Upper lobe of left lung (tissue), 6 donors: ENCODE data around the gene KCTD4. TPM values are rescaled to one million over a fixed set of nuclear protein-coding genes. Genes with fewer than 3 reads are reported as not detected.

Experiments used
- ATAC-seq, 2 donors: fragments of 200-7000 bp; cut with Tn5 transposase; one replicate each; pipeline ENCODE4 v1.9.1; 2022; ENCODE audit warnings: mild to moderate bottlenecking in 2 of 2, moderate library complexity in 2 of 2; ENCODE audit not compliant: low FRiP score in 2 of 2
- DNase-seq, 2 donors: peaks; one replicate each; pipeline ENCODE4 v3.0.0-alpha.2; 2019 to 2020
- H3K27ac ChIP-seq, 4 donors: fragments of 200-600 bp; sonication (generic); one replicate each; pipeline ENCODE4 v1.5.1; 2016 to 2019
- H3K27me3 ChIP-seq, 4 donors: fragments of 200-600 bp; sonication (generic); one replicate each; pipeline ENCODE4 v1.5.1; 2017 to 2019
- H3K36me3 ChIP-seq, 4 donors: fragments of 200-600 bp; sonication (generic); one replicate each; pipeline ENCODE4 v1.5.1; 2016 to 2019
- H3K4me1 ChIP-seq, 4 donors: fragments of 200-600 bp; sonication (generic); one replicate each; pipeline ENCODE4 v1.5.1; 2018 to 2019
- H3K4me3 ChIP-seq, 4 donors: fragments of 200-600 bp; sonication (generic); one replicate each; pipeline ENCODE4 v1.5.1; 2017 to 2019; ENCODE audit warnings: mild to moderate bottlenecking in 2 of 4, moderate library complexity in 1 of 4
- H3K9me3 ChIP-seq, 4 donors: fragments of 200-600 bp; sonication (generic); one replicate each; pipeline ENCODE4 v1.5.1; 2018 to 2019
- EP300 ChIP-seq, 4 donors: sonication (generic); formaldehyde crosslinking; IDR thresholded peaks; one replicate each; pipeline ENCODE4 v1.5.1; 2017; ENCODE audit warnings: antibody characterized with exemption in 4 of 4, control low read depth in 2 of 4
- POLR2A ChIP-seq, 4 donors: fragments of 450-650 bp; IDR thresholded peaks; one replicate each; pipeline ENCODE4 v1.5.1; 2016 to 2017; ENCODE audit warnings: antibody characterized with exemption in 4 of 4, mild to moderate bottlenecking in 2 of 4
- POLR2AphosphoS5 ChIP-seq, 2 donors: sonication (generic); formaldehyde crosslinking; IDR thresholded peaks; one replicate each; pipeline ENCODE4 v1.5.1; 2017; ENCODE audit warnings: antibody characterized with exemption in 2 of 2
- WGBS, 2 donors: methylation state at CpG; one replicate each; pipeline ENCODE4 v1.1.5; 2017 to 2018; 5-methylcytosine and 5-hydroxymethylcytosine counted together
- total RNA-seq, 6 donors: library from RNA; depleted of rRNA in 4 of 6; stranded (reverse); fragments of >200 nt in 4 of 6; gene quantifications; one replicate each; pipeline versions ENCODE4 v1.1.0 to v1.2.1, GENCODE V29; 2016 to 2021
- TF ChIP-seq, protein P1 (sequence below), 6 experiments: fragments of 450-650 bp in 4 of 6; fragments of 200-600 bp in 2 of 6; sonication (generic) in 2 of 6; IDR thresholded peaks; one replicate each; pipeline ENCODE4 v1.5.1; 2016 to 2019; ENCODE audit warnings: antibody characterized with exemption in 6 of 6
- donor health status: DM: no; HTN: no; CAD: no; lungs with moderate emphysema.
- donor health status: DM: no; HTN: yes; CAD: no; lungs with severe emphysema.

The KCTD4 gene
- total RNA-seq, 6 donors from 2014 or later, result not detected

DNA sequence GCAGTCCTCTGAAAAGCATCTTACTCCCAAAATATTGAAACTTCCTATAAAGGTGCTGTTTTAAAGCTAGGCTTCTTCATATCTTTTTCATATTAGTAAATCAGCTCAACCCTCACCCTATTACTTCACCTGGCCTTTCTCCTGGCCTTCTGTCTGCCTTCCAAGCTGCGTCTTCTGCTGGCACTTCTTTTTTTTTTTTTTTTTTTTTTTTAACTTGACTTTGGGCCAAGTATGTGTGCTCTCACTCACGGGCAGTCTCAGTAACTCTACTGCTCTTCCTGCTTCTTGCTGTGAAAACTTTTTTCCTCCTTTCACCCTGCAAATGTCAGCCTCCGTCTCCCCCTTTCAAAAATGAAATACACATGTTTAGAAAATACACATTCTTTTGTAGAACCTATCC is 41.2 kb upstream of the KCTD4 start:
- TF ChIP-seq EP300 (IDR thresholded peaks at IDR 0.05) (no peak), POLR2A (IDR thresholded peaks at IDR 0.05) (no peak), POLR2AphosphoS5 (IDR thresholded peaks at IDR 0.05) (no peak)
- TF ChIP-seq, protein P1, sequence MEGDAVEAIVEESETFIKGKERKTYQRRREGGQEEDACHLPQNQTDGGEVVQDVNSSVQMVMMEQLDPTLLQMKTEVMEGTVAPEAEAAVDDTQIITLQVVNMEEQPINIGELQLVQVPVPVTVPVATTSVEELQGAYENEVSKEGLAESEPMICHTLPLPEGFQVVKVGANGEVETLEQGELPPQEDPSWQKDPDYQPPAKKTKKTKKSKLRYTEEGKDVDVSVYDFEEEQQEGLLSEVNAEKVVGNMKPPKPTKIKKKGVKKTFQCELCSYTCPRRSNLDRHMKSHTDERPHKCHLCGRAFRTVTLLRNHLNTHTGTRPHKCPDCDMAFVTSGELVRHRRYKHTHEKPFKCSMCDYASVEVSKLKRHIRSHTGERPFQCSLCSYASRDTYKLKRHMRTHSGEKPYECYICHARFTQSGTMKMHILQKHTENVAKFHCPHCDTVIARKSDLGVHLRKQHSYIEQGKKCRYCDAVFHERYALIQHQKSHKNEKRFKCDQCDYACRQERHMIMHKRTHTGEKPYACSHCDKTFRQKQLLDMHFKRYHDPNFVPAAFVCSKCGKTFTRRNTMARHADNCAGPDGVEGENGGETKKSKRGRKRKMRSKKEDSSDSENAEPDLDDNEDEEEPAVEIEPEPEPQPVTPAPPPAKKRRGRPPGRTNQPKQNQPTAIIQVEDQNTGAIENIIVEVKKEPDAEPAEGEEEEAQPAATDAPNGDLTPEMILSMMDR (IDR thresholded peaks at IDR 0.05), result no peak
- 9 to 11% methylated on average over 3 of the region's 3 CpGs for WGBS, 2 donors
- no peaks in the 10 kb centered on the region for H3K27me3 ChIP-seq
- DNase-seq (no peak), ATAC-seq (peak in 1 of 2 donors; percentile 58)
- peaks cover 0 to 8% (median 6%) of the 10 kb centered on the region in 4 donors for H3K4me1 ChIP-seq
- H3K27ac ChIP-seq, result no peak overlapping the region
- H3K4me3 ChIP-seq, result no peak overlapping the region
- no peaks in the 10 kb centered on the region for H3K9me3 ChIP-seq
- peaks cover 0 to 2% (median 0%) of the 10 kb centered on the region in 4 donors for H3K36me3 ChIP-seq

DNA sequence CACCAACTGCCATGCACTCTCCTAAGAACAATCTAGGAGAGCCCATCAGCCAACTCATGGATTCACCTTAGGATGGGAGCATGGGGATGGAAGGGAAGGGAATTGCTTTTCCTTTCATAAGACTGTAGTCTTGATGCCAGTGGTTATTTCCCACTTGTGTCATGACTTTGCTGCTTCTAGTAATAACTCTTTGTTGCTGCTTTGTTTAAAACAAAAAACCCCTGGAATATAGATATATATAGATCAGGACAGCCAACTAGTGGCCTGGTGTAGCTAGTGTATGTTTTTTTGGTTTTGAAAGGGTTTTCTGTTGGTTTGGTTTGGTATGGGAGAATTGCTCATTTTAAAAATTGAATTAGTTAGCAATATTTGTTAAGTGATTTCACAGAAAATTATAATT is 39.3 kb upstream of the KCTD4 start:
- Histone ChIP-seq H3K9me3 (no peaks in the 10 kb centered on the region), H3K4me1 (peaks cover 0 to 8% (median 6%) of the 10 kb centered on the region in 4 donors), H3K4me3 (no peak overlapping the region), H3K27me3 (no peaks in the 10 kb centered on the region), H3K36me3 (peaks cover 0 to 2% (median 0%) of the 10 kb centered on the region in 4 donors), H3K27ac (no peak overlapping the region)
- no peak for TF ChIP-seq POLR2A (IDR thresholded peaks at IDR 0.05)
- ATAC-seq, result no peak
- no peak for DNase-seq

DNA sequence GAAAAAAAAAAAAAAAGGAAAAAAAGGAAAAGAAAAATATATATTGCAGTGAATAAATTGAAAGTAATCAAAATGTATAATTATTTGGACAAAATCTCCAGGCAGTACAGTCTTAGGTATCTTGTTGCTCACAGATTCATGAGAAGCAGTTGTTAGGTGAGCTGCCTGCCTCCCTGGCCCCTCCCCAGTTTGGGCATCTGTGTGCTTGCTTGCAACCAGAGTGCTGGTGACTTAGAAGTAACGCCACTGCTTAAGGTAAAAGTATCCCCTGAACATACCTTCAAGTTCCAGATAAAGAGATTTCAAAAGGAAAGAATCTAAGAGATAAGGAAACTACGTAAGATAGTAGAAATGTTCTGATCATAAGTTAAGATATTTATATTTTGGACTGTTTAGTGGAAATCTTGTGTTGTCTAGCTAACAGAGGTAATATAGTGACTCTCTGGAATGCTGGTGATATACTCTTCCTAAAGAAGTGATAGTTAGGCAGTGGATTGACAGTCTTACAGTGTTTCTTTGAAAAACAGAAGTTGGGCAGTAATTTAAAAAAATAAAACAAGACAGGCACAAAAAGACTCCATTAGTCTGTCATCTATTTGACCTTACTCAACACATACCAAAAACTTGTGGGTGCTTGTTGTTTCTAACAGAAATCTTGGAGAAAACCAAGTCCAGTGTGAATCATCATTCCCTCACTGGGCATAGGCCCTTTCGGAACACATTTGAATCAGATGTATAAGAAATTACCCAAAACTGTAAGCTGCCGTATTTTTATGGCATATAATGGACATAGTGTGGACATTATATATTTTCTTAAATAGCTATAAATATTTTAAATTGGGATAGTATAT is 38.3 kb upstream of the KCTD4 start:
- TF ChIP-seq POLR2A (IDR thresholded peaks at IDR 0.05), result no peak
- TF ChIP-seq, protein P1 (IDR thresholded peaks at IDR 0.05), result no peak
- TF ChIP-seq EP300 (IDR thresholded peaks at IDR 0.05), result no peak
- TF ChIP-seq POLR2AphosphoS5 (IDR thresholded peaks at IDR 0.05), result no peak
- 94 to 96% methylated on average over 4 of the region's 4 CpGs for WGBS, 2 donors
- peaks cover 0 to 8% (median 6%) of the 10 kb centered on the region in 4 donors for H3K4me1 ChIP-seq
- no peaks in the 10 kb centered on the region for H3K9me3 ChIP-seq
- DNase-seq, result no peak
- H3K36me3 ChIP-seq, result peaks cover 0 to 2% (median 0%) of the 10 kb centered on the region in 4 donors
- H3K27me3 ChIP-seq, result no peaks in the 10 kb centered on the region
- H3K27ac ChIP-seq, result no peak overlapping the region
- no peak overlapping the region for H3K4me3 ChIP-seq
- ATAC-seq, result no peak

DNA sequence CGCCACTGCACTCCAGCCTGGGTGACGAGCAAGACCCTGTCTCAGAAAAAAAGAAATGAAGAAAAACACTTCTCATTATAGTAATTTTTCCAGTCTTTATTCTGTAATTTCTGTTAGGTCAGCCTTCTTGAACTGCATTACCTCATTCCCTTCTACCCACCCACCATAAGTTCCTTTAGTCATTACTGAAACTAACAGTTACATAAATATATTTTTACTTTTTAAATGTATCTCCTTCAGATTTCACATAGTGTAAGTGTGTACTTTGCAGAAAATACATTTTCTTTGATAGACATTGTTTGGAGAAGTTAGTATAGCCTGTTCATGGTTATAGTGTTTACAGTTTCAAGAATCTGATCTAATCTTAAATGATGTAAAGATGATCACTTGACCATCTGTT is 31.7 kb upstream of the KCTD4 start:
- Histone ChIP-seq H3K27me3 (no peaks in the 10 kb centered on the region), H3K36me3 (no peaks in the 10 kb centered on the region), H3K9me3 (no peaks in the 10 kb centered on the region), H3K27ac (no peak overlapping the region), H3K4me1 (no peaks in the 10 kb centered on the region), H3K4me3 (no peak overlapping the region)
- TF ChIP-seq POLR2A (IDR thresholded peaks at IDR 0.05), result no peak
- no peak for TF ChIP-seq EP300 (IDR thresholded peaks at IDR 0.05)
- DNase-seq (no peak), ATAC-seq (no peak)
- WGBS, 2 donors, result 99 to 100% methylated on average over 2 of the region's 2 CpGs

DNA sequence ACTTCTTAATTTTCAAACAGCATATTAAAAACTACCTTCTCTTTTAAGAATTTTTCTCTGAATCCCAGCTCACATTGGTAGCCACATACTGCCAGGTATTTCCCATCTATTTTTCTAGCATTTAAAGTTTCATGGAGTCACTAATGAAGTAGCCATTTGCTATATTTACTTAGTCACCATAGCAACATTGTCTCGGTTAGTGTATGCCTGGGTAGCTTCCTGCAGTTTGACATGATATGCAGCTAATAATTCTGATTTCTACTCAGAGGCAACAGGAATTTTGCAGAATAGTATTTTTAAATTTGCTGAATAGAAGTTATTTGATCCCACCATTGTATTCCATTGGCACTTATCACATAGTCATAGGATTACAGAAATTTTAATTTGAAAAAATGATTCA is 30.9 kb upstream of the KCTD4 start:
- Histone ChIP-seq H3K4me3 (no peak overlapping the region), H3K36me3 (no peaks in the 10 kb centered on the region), H3K4me1 (no peaks in the 10 kb centered on the region), H3K27ac (no peak overlapping the region), H3K9me3 (no peaks in the 10 kb centered on the region), H3K27me3 (no peaks in the 10 kb centered on the region)
- WGBS, 2 donors, result 24 to 36% methylated on average over 1 of the region's 1 CpG
- DNase-seq (no peak), ATAC-seq (no peak)
- TF ChIP-seq, protein P1 (IDR thresholded peaks at IDR 0.05), result no peak
- TF ChIP-seq POLR2AphosphoS5 (IDR thresholded peaks at IDR 0.05), result no peak
- no peak for TF ChIP-seq POLR2A (IDR thresholded peaks at IDR 0.05)
- TF ChIP-seq EP300 (IDR thresholded peaks at IDR 0.05), result no peak

DNA sequence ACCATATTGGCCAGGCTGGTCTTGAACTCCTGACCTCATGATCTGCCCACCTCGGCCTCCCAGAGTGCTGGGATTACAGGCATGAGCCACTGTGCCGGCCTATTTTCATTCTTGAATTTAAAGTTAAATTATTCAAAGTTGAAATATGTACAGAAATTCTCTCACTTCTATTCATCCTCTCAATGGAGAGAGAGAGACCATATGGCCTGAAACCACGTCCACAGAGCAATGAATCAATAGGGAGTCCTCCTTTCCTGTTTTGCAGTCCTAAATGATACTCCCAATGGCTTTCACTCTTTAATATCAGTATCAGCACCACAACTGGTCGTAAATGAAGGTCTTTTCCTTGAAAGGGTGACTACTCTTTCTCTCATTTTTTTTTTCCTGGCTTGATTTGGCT is 30.5 kb upstream of the KCTD4 start:
- H3K4me1 ChIP-seq, result no peaks in the 10 kb centered on the region
- H3K9me3 ChIP-seq, result no peaks in the 10 kb centered on the region
- H3K27ac ChIP-seq, result no peak overlapping the region
- no peaks in the 10 kb centered on the region for H3K27me3 ChIP-seq
- ATAC-seq (no peak), DNase-seq (no peak)
- no peak overlapping the region for H3K4me3 ChIP-seq
- TF ChIP-seq POLR2AphosphoS5 (IDR thresholded peaks at IDR 0.05) (no peak), POLR2A (IDR thresholded peaks at IDR 0.05) (no peak), EP300 (IDR thresholded peaks at IDR 0.05) (no peak)
- TF ChIP-seq, protein P1 (IDR thresholded peaks at IDR 0.05), result no peak
- 94 to 99% methylated on average over 4 of the region's 4 CpGs for WGBS, 2 donors
- no peaks in the 10 kb centered on the region for H3K36me3 ChIP-seq
